T-helper 1 cell treated with Interleukin-12 subunit alpha and Interleukin-12 subunit beta and Interleukin-4 antibody, amounts not matched to agents 30 μg/mL and 1 μg/mL, for 36 hours (primary cell): ENCODE data around the gene STIMATE.
A peak's percentile ranks its signal among the peaks of the same experiment; 100 is the strongest.

Experiments
- H3K27ac Mint-ChIP-seq: one replicate; pipeline ENCODE4 v1.8.0; 2021; ENCODE audit warnings: mild to moderate bottlenecking, mixed read lengths
- H3K27me3 Mint-ChIP-seq: one replicate; pipeline ENCODE4 v1.8.0; 2021; ENCODE audit warnings: low read depth, mixed read lengths
- H3K36me3 Mint-ChIP-seq: one replicate; pipeline ENCODE4 v1.8.0; 2021; ENCODE audit warnings: low read depth, mixed read lengths
- H3K4me1 Mint-ChIP-seq: one replicate; pipeline ENCODE4 v1.8.0; 2021; ENCODE audit warnings: low read depth, mixed read lengths
- H3K4me3 Mint-ChIP-seq: one replicate; pipeline ENCODE4 v1.8.0; 2021; ENCODE audit warnings: mild to moderate bottlenecking, moderate library complexity, mixed read lengths
- H3K9me3 Mint-ChIP-seq: one replicate; pipeline ENCODE4 v1.8.0; 2021; ENCODE audit warnings: mixed read lengths

Gene STIMATE

DNA sequence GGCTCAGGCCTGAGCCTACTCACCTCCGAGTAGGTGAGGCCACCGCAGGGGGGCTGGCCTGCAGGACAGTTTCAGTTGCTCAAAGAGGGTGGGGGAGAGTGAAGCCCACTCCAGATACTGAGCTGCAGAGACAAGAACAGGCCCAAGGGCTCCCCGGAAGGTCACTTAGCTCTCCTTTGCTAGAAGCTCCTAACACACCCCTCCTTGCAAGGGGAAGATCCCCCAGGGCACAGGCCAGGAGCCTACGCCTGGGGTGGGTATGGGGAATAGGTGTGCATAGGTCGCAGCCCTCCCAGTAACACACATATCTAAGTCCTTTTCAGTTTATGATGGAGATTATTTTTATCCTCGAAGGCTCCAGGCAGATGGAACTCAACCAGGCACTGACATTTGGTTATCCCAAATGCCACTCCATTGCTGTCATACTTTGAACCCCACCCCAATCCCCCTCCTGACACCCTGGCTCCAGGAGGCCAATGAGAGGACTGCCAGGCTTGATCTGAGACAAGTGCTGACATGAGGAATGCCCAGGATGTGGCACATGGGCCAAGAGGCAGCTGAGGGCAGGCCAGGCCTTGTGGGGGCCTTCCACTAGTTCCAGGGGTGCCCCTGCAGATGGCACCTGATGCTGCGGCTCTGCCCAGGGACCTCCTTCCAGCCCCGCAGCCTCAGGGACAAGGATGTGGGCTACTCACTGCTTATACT is 61.4 kb downstream of the STIMATE start:
- Mint-ChIP-seq H3K4me3 (no peak overlapping the region), H3K4me1 (peaks cover 34% of the 10 kb centered on the region), H3K9me3 (no peaks in the 10 kb centered on the region), H3K27me3 (no peaks in the 10 kb centered on the region), H3K27ac (no peak overlapping the region), H3K36me3 (peaks cover 9% of the 10 kb centered on the region)

DNA sequence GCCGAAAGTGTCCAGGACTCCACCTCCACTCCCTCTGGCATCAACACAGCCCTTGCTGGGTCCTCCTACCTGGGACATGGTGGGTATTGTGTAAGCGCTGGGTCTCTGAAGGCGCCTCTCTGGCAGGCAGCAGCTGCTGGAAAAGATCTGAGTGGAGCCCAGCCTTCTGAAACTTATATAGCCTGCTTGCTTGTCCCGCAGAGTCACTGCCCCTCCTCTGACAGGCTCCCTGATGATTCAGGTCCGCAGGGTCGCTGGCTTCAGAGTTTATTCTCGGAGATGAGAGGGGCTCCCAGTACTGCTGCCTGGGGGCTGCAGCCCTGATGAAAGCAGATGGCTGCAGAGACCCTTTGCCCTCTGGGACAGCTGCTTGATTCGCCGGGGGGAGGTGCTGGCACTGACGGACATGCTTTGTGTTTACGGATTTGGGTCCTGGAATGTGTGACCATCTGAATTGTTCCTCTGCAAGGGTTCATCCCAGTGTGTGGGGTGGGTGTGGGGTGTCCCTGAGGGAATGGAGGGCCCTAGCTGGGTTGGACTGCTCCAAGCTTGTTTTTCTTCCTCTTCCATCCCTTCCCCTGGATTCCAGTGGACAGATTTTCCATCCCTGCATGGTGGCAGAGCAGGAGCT is 62.4 kb downstream of the STIMATE start, which contains the start of gene MUSTN1:
Gene MUSTN1, minus strand, starts transcription at position 149 of the 631 bp plus-strand sequence. Its CDS starts 71 bp downstream, at position 78.
- peaks cover 31% of the 10 kb centered on the region for H3K4me1 Mint-ChIP-seq

DNA sequence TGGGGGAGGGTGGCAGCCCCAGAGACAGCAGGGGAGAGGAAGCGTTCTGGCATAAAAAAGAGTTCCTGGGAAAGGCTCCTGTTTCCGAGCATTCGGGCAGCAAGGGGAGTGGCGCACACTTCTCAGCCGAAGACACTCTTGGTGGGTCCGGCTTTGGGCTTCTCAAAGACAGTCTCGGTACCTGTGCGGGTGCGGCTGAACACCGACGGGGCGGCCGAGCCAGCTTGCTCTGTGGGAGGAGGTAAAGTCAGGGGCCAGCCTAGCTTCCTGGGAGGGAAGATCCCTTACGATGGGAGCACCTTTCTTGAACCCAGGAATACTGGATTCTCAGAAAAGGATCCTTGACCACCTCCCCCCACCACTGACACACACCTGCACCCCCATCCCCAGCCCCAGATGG is 64.1 kb downstream of the STIMATE start:
- H3K27me3 Mint-ChIP-seq = no peaks in the 10 kb centered on the region
- no peak overlapping the region for H3K4me3 Mint-ChIP-seq
- H3K36me3 Mint-ChIP-seq = peaks cover 2% of the 10 kb centered on the region
- H3K9me3 Mint-ChIP-seq = no peaks in the 10 kb centered on the region
- peaks cover 14% of the 10 kb centered on the region for H3K4me1 Mint-ChIP-seq
- H3K27ac Mint-ChIP-seq = no peak overlapping the region

More for the DNA sequence above, 62.4 kb downstream of the STIMATE start, which contains the start of gene MUSTN1:
- Mint-ChIP-seq H3K4me3 (no peak within 1 kb of the TSS), H3K27ac (no peak within 1 kb of the TSS), H3K36me3 (peaks cover 6% of the 10 kb centered on the region), H3K9me3 (no peaks in the 10 kb centered on the region), H3K27me3 (no peaks in the 10 kb centered on the region)

DNA sequence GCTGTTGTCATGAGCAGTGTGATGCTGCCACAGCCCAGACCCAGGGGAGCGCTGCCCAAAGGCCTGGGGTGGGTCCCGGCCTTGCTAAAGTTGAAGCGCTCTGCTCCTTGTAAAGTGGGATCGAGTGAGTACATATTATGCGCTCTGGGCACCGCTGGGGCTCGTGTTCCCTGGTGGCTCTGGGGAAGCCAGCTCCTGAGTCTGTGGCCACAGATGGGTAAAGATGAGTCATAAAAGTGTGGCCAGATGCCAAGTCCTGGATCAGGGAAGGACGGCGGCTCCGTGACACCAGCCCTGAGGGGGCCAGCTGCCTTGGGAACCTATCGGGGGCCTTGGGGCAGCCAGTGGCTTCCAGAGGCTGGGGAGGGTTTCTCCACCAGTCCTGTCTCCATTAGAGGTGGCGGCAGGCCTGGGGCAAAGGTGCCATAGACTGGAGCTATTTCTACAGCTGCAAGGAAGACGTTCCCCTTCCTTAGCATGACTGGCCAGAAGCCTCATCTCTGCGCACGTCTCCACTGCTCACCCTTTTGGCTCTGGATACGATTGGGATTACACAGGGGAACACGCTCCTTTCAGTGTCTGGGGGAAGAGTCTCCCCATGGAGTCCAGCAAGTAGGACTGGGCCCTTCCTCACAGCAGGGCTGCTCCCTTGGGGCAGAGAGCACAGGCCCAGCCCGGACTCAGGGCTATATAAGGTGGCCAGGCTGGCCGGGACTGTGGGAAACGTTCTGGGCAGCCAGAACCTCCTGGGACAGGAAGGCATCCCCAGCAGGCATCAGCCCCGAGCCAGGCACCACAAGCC is 65.6 kb downstream of the STIMATE start:
- Mint-ChIP-seq H3K4me1 (peaks cover 4% of the 10 kb centered on the region), H3K36me3 (peaks cover 2% of the 10 kb centered on the region), H3K9me3 (no peaks in the 10 kb centered on the region), H3K27me3 (no peaks in the 10 kb centered on the region), H3K27ac (no peak overlapping the region), H3K4me3 (no peak overlapping the region)

DNA sequence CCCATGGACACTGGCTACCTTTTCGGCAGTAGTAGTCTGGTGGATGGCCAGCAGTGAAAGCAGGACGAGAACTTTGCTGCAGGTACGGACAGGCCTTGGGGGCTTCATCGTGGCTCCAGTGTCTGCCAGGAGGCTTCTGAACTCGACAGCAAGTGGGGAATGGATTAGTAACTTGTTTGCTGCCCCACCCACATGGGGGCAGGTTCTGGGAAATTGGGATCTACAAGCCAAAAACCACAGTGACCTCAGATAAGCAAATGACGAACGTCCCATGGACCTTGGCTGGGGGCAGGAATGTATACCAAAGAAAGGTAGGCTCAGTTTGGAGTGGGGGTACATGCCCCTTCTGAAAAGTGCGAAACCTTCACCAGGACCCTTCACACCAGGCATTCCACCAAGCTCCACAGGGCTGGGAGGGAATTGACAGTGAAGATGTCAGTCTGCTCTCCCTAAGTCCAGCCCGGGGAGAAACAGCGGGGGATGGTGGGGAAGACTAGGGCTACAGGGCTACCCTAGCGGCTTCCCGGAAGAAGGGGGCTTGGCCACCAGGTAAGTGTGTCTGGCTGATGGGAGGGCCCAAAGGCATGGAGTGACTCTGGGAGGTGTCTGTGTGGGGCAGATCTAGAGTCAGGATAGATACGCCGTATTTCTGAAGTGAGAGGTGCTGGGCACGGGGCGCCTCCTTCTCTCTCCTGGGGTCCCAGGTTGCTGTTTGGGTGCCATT is 66.7 kb downstream of the STIMATE start, which contains the start of gene ITIH4:
Gene ITIH4, minus strand, starts transcription at position 138 of the 724 bp plus-strand sequence. Its CDS starts 30 bp downstream, at position 108.
- H3K4me1 Mint-ChIP-seq = no peaks in the 10 kb centered on the region
- peak within 1 kb of the TSS; percentile 15 for H3K27ac Mint-ChIP-seq
- peaks cover 2% of the 10 kb centered on the region for H3K36me3 Mint-ChIP-seq
- H3K27me3 Mint-ChIP-seq = no peaks in the 10 kb centered on the region
- no peak within 1 kb of the TSS for H3K4me3 Mint-ChIP-seq
- H3K9me3 Mint-ChIP-seq = no peaks in the 10 kb centered on the region

DNA sequence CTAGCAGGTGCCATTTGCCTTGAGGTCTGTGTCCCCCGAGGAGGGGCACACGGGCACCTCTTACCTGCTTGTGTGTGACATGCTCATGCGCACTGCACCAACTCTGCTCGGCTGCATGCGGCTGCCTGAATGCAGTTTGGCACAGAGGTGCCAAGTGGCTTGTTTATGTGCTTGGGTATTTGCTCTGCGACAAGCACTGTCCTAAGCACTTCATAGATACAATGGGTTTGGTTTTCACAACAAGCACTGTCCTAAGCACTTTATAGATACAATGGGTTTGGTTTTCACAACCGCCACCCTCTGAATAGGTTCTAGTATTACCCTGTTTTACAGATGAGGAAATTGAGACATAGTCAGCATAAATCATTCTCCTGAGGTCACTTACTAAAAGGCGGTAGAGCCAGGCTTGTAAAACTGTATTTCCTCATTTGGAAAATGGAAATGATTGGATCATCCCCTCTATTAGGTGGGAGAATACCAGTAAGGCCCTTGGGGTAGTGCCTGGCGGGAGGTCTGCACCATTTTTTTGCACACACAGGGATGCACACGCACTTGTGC is 67.4 kb downstream of the STIMATE start:
- Mint-ChIP-seq H3K4me3 (no peak overlapping the region), H3K4me1 (no peaks in the 10 kb centered on the region), H3K9me3 (no peaks in the 10 kb centered on the region), H3K27me3 (no peaks in the 10 kb centered on the region), H3K36me3 (no peaks in the 10 kb centered on the region), H3K27ac (no peak overlapping the region)

DNA sequence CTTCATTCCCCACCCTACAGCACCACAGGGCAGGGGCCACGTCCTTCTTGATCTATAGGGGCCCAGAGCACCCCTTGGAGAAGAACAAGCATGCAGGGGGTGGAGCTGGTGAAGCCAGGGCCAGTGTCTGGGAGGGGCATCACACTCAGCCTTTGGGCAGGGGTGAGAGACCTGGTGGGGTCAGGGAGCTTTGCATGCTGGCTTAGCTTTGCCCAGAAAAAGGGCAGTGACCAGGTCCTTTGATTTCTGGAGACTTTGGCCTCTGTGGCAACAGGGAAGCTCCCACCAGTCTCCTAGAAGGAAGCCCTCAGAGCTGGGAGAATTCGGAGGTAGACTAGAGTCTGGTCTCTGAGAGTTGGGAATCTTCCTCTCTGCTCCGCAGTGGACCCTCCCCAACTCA is 67.9 kb downstream of the STIMATE start:
- no peaks in the 10 kb centered on the region for H3K4me1 Mint-ChIP-seq
- H3K9me3 Mint-ChIP-seq = no peaks in the 10 kb centered on the region
- H3K36me3 Mint-ChIP-seq = no peaks in the 10 kb centered on the region

DNA sequence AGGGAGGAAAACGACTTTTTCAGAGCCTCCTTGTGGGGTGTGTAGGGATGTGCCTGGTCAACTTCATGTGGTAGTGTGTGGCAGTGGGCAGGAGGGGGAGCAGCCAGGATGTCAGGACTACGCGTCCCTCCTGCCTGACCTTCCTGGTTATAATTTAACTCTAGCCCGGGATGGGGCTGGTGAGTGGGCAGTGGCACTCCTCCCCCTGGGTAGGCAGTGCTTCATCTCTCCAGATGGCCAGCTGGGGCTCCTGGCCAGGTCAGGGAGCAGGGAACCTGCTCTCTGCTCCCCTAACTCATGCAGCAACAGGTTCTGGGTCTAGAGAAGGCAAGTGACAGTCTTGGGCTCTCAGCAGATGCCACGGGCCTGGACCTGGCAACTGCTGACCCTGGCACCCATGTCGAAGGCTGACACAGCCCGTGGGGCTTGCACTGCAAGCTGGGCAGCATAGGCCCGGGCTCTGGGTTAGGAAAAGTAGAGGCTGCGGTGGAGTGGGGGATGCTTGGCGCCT is 69.4 kb downstream of the STIMATE start:
- H3K9me3 Mint-ChIP-seq = no peaks in the 10 kb centered on the region
- no peaks in the 10 kb centered on the region for H3K4me1 Mint-ChIP-seq

More for the DNA sequence above, 67.9 kb downstream of the STIMATE start:
- Mint-ChIP-seq H3K27ac (no peak overlapping the region), H3K27me3 (no peaks in the 10 kb centered on the region), H3K4me3 (no peak overlapping the region)

DNA sequence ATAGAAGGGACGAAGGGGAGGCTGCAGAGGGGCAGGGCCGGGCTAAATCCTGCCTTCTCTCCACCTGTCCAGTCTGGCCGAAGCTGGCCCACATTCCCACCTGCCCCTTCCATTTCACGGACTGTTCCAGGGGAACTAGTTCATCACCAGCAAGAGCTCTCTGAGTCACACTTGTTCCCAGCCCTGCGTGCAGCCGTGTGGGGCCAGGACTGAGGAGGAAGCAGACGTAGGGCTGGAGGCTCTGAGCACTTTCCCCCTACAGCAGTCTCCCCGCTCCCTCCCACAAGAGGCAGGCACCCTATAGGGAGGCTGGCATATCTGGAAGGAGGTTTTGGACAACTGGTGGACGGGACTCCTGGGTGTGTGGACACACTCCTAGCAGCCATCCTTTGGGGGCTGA is 69.9 kb downstream of the STIMATE start:
- no peak overlapping the region for H3K27ac Mint-ChIP-seq

More for the DNA sequence above, 69.4 kb downstream of the STIMATE start:
- Mint-ChIP-seq H3K27ac (no peak overlapping the region), H3K36me3 (no peaks in the 10 kb centered on the region), H3K27me3 (no peaks in the 10 kb centered on the region), H3K4me3 (no peak overlapping the region)

DNA sequence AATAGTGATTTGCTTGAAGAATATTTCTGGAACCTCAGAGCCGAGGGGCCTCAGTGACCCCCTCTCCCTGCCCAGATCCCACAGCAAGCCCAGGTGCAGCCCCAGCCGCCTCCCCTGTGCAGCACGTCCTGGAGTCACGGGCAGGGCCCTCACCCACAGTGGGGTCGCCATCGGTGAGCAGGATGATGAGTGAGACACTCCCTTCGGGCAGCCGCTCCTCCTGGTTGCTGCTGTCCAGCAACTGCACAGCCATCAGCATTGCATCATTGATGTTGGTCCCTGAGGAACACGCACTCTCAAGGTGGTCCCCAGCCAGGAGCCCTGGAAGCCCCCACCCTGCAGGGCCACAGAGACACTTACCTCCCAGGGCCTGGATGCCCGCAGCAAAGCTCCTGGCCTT is 73.3 kb downstream of the STIMATE start:
- H3K36me3 Mint-ChIP-seq = no peaks in the 10 kb centered on the region
- no peaks in the 10 kb centered on the region for H3K9me3 Mint-ChIP-seq
- H3K27ac Mint-ChIP-seq = no peak overlapping the region
- H3K4me3 Mint-ChIP-seq = no peak overlapping the region
- no peaks in the 10 kb centered on the region for H3K4me1 Mint-ChIP-seq
- no peaks in the 10 kb centered on the region for H3K27me3 Mint-ChIP-seq

More for the DNA sequence above, 69.9 kb downstream of the STIMATE start:
- H3K4me3 Mint-ChIP-seq = no peak overlapping the region
- H3K36me3 Mint-ChIP-seq = no peaks in the 10 kb centered on the region
- H3K27me3 Mint-ChIP-seq = no peaks in the 10 kb centered on the region
- no peaks in the 10 kb centered on the region for H3K4me1 Mint-ChIP-seq
- H3K9me3 Mint-ChIP-seq = no peaks in the 10 kb centered on the region

DNA sequence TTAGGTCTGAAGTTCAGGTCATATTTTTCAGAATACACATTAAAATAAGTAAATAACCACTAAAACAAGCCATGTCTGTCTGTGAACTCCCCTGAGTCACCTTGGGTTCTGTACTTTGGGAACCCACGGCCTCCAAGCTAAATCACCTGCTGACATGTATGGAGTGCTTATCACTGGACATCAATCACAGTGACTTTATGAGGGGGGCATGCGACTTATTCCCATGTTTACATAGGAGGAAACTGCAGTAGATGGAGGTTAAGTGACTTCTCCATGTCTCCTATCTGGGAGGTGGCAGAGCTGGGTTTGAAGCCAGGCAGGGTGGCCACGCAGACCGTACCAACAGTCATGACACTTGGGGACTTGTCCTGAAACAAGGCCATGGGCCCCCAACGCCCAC is 75.0 kb downstream of the STIMATE start:
- Mint-ChIP-seq H3K9me3 (no peaks in the 10 kb centered on the region), H3K27ac (no peak overlapping the region), H3K4me3 (no peak overlapping the region), H3K27me3 (no peaks in the 10 kb centered on the region), H3K4me1 (no peaks in the 10 kb centered on the region), H3K36me3 (no peaks in the 10 kb centered on the region)

DNA sequence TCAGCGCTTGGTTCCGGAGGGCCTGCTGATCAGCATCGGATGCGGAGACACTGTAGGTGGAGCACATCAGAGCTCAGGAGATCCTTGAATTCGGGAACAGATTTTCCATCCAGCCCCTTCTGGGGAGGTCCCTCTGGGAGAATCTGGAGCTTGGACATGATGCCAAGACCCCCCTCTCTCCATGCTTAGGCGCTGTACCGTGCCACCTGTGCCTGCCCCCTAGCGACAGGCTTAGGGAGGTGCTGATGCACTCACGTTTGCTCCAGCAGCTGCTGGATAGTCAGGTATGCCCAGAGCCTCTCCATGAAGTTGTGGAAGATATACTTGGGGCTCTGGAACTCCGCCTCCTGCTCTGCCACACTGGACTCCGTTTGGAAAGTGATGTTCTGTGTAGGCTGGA is 76.6 kb downstream of the STIMATE start:
- H3K4me1 Mint-ChIP-seq = no peaks in the 10 kb centered on the region
- H3K4me3 Mint-ChIP-seq = no peak overlapping the region
- H3K36me3 Mint-ChIP-seq = no peaks in the 10 kb centered on the region
- no peaks in the 10 kb centered on the region for H3K9me3 Mint-ChIP-seq
- H3K27me3 Mint-ChIP-seq = no peaks in the 10 kb centered on the region
- H3K27ac Mint-ChIP-seq = no peak overlapping the region

DNA sequence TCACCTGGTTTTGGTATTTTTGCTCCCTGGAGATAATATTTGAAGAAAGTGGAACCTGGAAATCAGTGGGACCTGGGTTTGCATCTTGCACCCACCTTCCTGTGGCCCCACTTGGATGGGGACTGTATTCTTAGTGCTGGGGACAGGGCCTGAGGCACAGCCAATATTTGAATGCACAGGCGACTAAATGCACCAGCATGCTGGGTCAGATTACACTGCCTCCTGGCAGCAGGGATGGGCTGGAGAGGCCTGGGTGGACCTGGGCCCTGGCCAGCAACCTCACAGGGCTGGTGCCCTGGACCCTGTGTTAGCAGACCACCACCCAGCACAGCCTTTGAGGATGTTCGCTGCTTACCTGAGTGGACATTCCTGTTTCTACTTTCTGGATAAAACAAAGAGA is 77.4 kb downstream of the STIMATE start:
- H3K27me3 Mint-ChIP-seq = no peaks in the 10 kb centered on the region
- no peak overlapping the region for H3K27ac Mint-ChIP-seq
- no peaks in the 10 kb centered on the region for H3K9me3 Mint-ChIP-seq
- no peaks in the 10 kb centered on the region for H3K4me1 Mint-ChIP-seq
- H3K36me3 Mint-ChIP-seq = no peaks in the 10 kb centered on the region
- no peak overlapping the region for H3K4me3 Mint-ChIP-seq

DNA sequence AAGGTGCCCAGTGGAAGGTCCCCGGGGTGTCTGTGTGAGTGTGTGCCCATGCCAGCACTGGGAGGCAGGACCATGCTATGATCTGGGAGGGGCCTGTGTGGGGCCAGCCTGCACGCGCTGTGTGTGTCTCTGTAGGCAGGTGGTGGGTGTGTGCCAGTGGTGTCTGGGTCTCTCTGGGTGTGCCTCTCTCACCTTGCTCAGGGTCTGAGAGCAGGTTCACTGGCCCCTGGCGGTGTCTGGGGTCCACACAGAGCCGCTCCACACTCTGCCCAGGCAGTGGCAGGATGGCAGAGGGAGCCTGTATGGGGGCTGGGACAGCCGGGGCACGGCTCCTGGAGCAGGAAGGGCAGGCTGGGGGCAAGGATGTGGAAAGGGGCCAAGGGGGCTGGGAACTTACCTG is 79.5 kb downstream of the STIMATE start:
- Mint-ChIP-seq H3K27ac (no peak overlapping the region), H3K36me3 (no peaks in the 10 kb centered on the region), H3K4me1 (no peaks in the 10 kb centered on the region), H3K27me3 (no peaks in the 10 kb centered on the region), H3K9me3 (no peaks in the 10 kb centered on the region), H3K4me3 (no peak overlapping the region)
